IMR-90 (cell line): ENCODE measurements around the gene CYBRD1. TPM values are rescaled to one million over a fixed set of nuclear protein-coding genes. Genes with fewer than 3 reads are reported as not detected.

ENCODE experiments used
- ATAC-seq: fragments of 200-7000 bp; cut with Tn5 transposase; 2 replicates; pipeline ENCODE4 v1.9.1; 2020; ENCODE audit warnings: low read depth, mild to moderate bottlenecking, moderate library complexity
- BruUV-seq: library from RNA; stranded (reverse); fragments of 400-500 nt; replicated peaks from 2 replicates; lab custom pipeline; 2021; lab: Mats Ljungman, UMichigan
- CTCF ChIA-PET: fragments of 300-600 bp; formaldehyde crosslinking; extraction: SDS; loops from one replicate; lab custom pipeline; 2021; ENCODE audit warnings: antibody characterized with exemption; lab: Yijun Ruan, JAX
- POLR2A ChIA-PET: fragments of 300-600 bp; sonication (Branson Sonifier 250); formaldehyde crosslinking; loops from one replicate; lab custom pipeline; 2022; ENCODE audit warnings: antibody characterized with exemption; ENCODE audit not compliant: unreplicated experiment; lab: Charles Lee
- DNase-seq: peaks from one replicate; pipeline ENCODE4 v3.0.0; 2013
- H2AFZ ChIP-seq: replicated peaks from 2 replicates; pipeline ENCODE3; 2013; ENCODE audit warnings: low read length, mild to moderate bottlenecking; ENCODE audit not compliant: poor library complexity
- H2AK5ac ChIP-seq: 2 replicates; pipeline ENCODE4 v1.6.1; 2013; ENCODE audit warnings: low read depth, low read length, inconsistent platforms
- H2AK9ac ChIP-seq: replicated peaks from 2 replicates; pipeline ENCODE3; 2013; ENCODE audit warnings: mild to moderate bottlenecking, low read depth, low read length, moderate library complexity; ENCODE audit not compliant: poor library complexity
- H2BK120ac ChIP-seq: 2 replicates; pipeline ENCODE4 v1.6.1; 2013; ENCODE audit warnings: low read depth, low read length, inconsistent platforms
- H2BK15ac ChIP-seq: 3 replicates; pipeline ENCODE4 v1.6.1; 2013; ENCODE audit warnings: low read depth, low read length, inconsistent platforms
- H2BK20ac ChIP-seq: 2 replicates; pipeline ENCODE4 v1.6.1; 2013; ENCODE audit warnings: low read depth, mild to moderate bottlenecking, inconsistent platforms, low read length, moderate library complexity
- H2BK5ac ChIP-seq: 2 replicates; pipeline ENCODE4 v1.6.1; 2013; ENCODE audit warnings: mild to moderate bottlenecking, low read depth, low read length, inconsistent platforms; ENCODE audit not compliant: poor library complexity, severe bottlenecking
- H3K14ac ChIP-seq: replicated peaks from 2 replicates; pipeline ENCODE4 v1.6.1; 2013; ENCODE audit warnings: low read depth, low read length, inconsistent platforms
- H3K18ac ChIP-seq: 2 replicates; pipeline ENCODE4 v1.6.1; 2013; ENCODE audit warnings: low read depth, low read length, control low read depth
- H3K23ac ChIP-seq: 2 replicates; pipeline ENCODE4 v1.6.1; 2013; ENCODE audit warnings: low read depth, low read length, inconsistent platforms
- H3K27ac ChIP-seq: 2 replicates; pipeline ENCODE4 v1.5.1; 2013; ENCODE audit warnings: mild to moderate bottlenecking, control low read depth, low read length; ENCODE audit not compliant: insufficient read depth
- H3K27me3 ChIP-seq: 2 replicates; pipeline ENCODE4 v1.6.1; 2013; ENCODE audit warnings: low read length; ENCODE audit not compliant: control insufficient read depth, insufficient read depth
- H3K36me3 ChIP-seq: 2 replicates; pipeline ENCODE4 v1.6.1; 2013; ENCODE audit warnings: low read length, mixed read lengths; ENCODE audit not compliant: control insufficient read depth, insufficient read depth
- H3K4ac ChIP-seq: 2 replicates; pipeline ENCODE4 v1.6.1; 2013; ENCODE audit warnings: low read depth, low read length, inconsistent platforms
- H3K4me1 ChIP-seq: 2 replicates; pipeline ENCODE4 v1.6.1; 2013; ENCODE audit warnings: low read length, mixed read lengths; ENCODE audit not compliant: control insufficient read depth, insufficient read depth
- H3K4me2 ChIP-seq: 2 replicates; pipeline ENCODE4 v1.6.1; 2013; ENCODE audit warnings: low read depth, mild to moderate bottlenecking, control low read depth, low read length, moderate library complexity
- H3K4me3 ChIP-seq: 2 replicates; pipeline ENCODE4 v1.5.1; 2013; ENCODE audit warnings: low read depth, mild to moderate bottlenecking, control low read depth, low read length, moderate library complexity; ENCODE audit not compliant: insufficient read depth
- H3K56ac ChIP-seq: 2 replicates; pipeline ENCODE4 v1.6.1; 2013; ENCODE audit warnings: low read length, inconsistent platforms; ENCODE audit not compliant: insufficient read depth; ENCODE audit errors: extremely low read depth
- H3K79me1 ChIP-seq, 2 experiments: 2 replicates each; pipeline ENCODE4 v1.6.1; 2013; ENCODE audit warnings: low read length in 2 of 2, inconsistent platforms in 1 of 2, low read depth in 1 of 2
- H3K9ac ChIP-seq: 2 replicates; pipeline ENCODE4 v1.6.1; 2013; ENCODE audit warnings: low read depth, low read length, control low read depth
- H3K9me1 ChIP-seq: 2 replicates; pipeline ENCODE4 v1.6.1; 2013; ENCODE audit warnings: low read length, inconsistent platforms; ENCODE audit not compliant: insufficient read depth
- H3K9me3 ChIP-seq: 2 replicates; pipeline ENCODE4 v1.6.1; 2013; ENCODE audit warnings: low read length; ENCODE audit not compliant: control insufficient read depth, insufficient read depth
- H4K20me1 ChIP-seq: 2 replicates; pipeline ENCODE4 v1.6.1; 2013; ENCODE audit warnings: low read length, inconsistent platforms; ENCODE audit not compliant: insufficient read depth
- H4K5ac ChIP-seq: 2 replicates; pipeline ENCODE4 v1.6.1; 2013; ENCODE audit warnings: mild to moderate bottlenecking, low read depth, low read length, control low read depth
- H4K8ac ChIP-seq, 2 experiments: 2 replicates each; pipeline ENCODE4 v1.6.1; 2013; ENCODE audit warnings: low read depth in 2 of 2, low read length in 2 of 2, control low read depth in 1 of 2, inconsistent platforms in 1 of 2
- H4K91ac ChIP-seq: 2 replicates; pipeline ENCODE4 v1.6.1; 2013; ENCODE audit warnings: low read depth, low read length, inconsistent platforms; ENCODE audit not compliant: insufficient read depth
- BHLHE40 ChIP-seq: fragments of 150-350 bp; IDR thresholded peaks from 2 replicates; pipeline ENCODE4 v1.6.1; 2016; ENCODE audit warnings: mild to moderate bottlenecking, low read depth, low read length
- CEBPB ChIP-seq: IDR thresholded peaks from 2 replicates; pipeline ENCODE4 v1.6.1; 2012; ENCODE audit warnings: low read depth, low read length, improper control_type of control experiment
- CHD1 ChIP-seq: IDR thresholded peaks from 2 replicates; pipeline ENCODE4 v1.6.1; 2012; ENCODE audit warnings: low read depth, low read length, improper control_type of control experiment
- CTCF ChIP-seq: conservative IDR thresholded peaks from 2 replicates; pipeline ENCODE4 v1.5.1; 2012; ENCODE audit warnings: mild to moderate bottlenecking, low read depth, low read length, improper control_type of control experiment
- ELK1 ChIP-seq: fragments of 150-350 bp; IDR thresholded peaks from 2 replicates; pipeline ENCODE4 v1.6.1; 2016; ENCODE audit warnings: low read depth, mild to moderate bottlenecking, low read length, moderate library complexity, borderline replicate concordance
- FOS ChIP-seq: fragments of 150-350 bp; IDR thresholded peaks from 2 replicates; pipeline ENCODE4 v1.6.1; 2016; ENCODE audit warnings: low read depth, low read length
- MAFK ChIP-seq: IDR thresholded peaks from 2 replicates; pipeline ENCODE4 v1.6.1; 2012; ENCODE audit warnings: low read depth, low read length, improper control_type of control experiment
- MAZ ChIP-seq: IDR thresholded peaks from 2 replicates; pipeline ENCODE4 v1.6.1; 2012; ENCODE audit warnings: low read depth, mild to moderate bottlenecking, low read length, improper control_type of control experiment, moderate library complexity, borderline replicate concordance
- MXI1 ChIP-seq: IDR thresholded peaks from 2 replicates; pipeline ENCODE4 v1.6.1; 2012; ENCODE audit warnings: low read depth, mild to moderate bottlenecking, low read length, moderate library complexity, borderline replicate concordance
- NFE2L2 ChIP-seq: fragments of 150-350 bp; IDR thresholded peaks from 2 replicates; pipeline ENCODE4 v1.6.1; 2016; ENCODE audit warnings: low read depth, mild to moderate bottlenecking, low read length
- POLR2A ChIP-seq: IDR thresholded peaks from 2 replicates; pipeline ENCODE4 v1.6.1; 2012; ENCODE audit warnings: mild to moderate bottlenecking, low read depth, low read length
- RAD21 ChIP-seq: IDR thresholded peaks from 2 replicates; pipeline ENCODE4 v1.6.1; 2012; ENCODE audit warnings: low read length, improper control_type of control experiment
- RFX5 ChIP-seq: IDR thresholded peaks from 2 replicates; pipeline ENCODE4 v1.8.0; 2012; ENCODE audit warnings: low read depth, mild to moderate bottlenecking, low read length, moderate library complexity
- SMC3 ChIP-seq: fragments of 150-350 bp; IDR thresholded peaks from 2 replicates; pipeline ENCODE4 v1.6.1; 2016; ENCODE audit warnings: low read depth, mild to moderate bottlenecking, antibody characterized with exemption, low read length, moderate library complexity
- USF2 ChIP-seq: fragments of 150-350 bp; IDR thresholded peaks from 2 replicates; pipeline ENCODE4 v1.6.1; 2017; ENCODE audit warnings: mild to moderate bottlenecking, antibody characterized with exemption, low read length, low read depth
- dilution Hi-C: fragments of 300-500 bp; cut with HindIII; formaldehyde crosslinking; loops from one replicate; pipeline ENCODE4 v1.14.3; 2018; ENCODE audit warnings: low sequenced_read_pairs; ENCODE audit not compliant: unreplicated experiment
- in situ Hi-C: fragments of 300-500 bp; cut with MboI; formaldehyde crosslinking; loops from 3 replicates; pipeline ENCODE4 v1.14.3; 2019; ENCODE audit warnings: low sequenced_read_pairs, inconsistent platforms, mixed read lengths
- intact Hi-C: fragments of 100-400 bp; cut with micrococcal nuclease; formaldehyde crosslinking; loops from 2 replicates; pipeline ENCODE4 v1.10.0; 2022
- polyA plus RNA-seq, 3 experiments: library from polyadenylated mRNA; depleted of rRNA; stranded (reverse); fragments of >200 nt; gene quantifications; 2 replicates each; pipeline ENCODE4 v1.2.3, GENCODE V29; 2012; ENCODE audit warnings: low replicate concordance in 1 of 3
- total RNA-seq: library from RNA; depleted of rRNA; stranded (reverse); fragments of >200 nt; gene quantifications from 2 replicates; pipeline ENCODE4 v1.2.3, GENCODE V29; 2012

The CYBRD1 gene
- total and polyA plus RNA-seq, 2 of the 4 experiments (the other 2 are of a cell fraction): 53.2 to 103 TPM

GRCh38 chr2:171482308-171482707 lies 40.0 kb upstream of the CYBRD1 start:
- Histone ChIP-seq H3K56ac (no peak overlapping the region), H3K9ac (no peak overlapping the region), H2BK15ac (no peak overlapping the region), H3K14ac (no peak overlapping the region; the same call in 1 of the 2 replicates), H4K91ac (no peak overlapping the region), H3K4me3 (no peak overlapping the region), H3K4ac (no peak overlapping the region), H2AFZ (no peak overlapping the region), H2BK5ac (no peak overlapping the region), H2BK120ac (no peak overlapping the region), H3K4me1 (peaks cover 2% of the 10 kb centered on the region), H3K4me2 (no peak overlapping the region), H2BK20ac (no peak overlapping the region), H3K18ac (no peak overlapping the region), H2AK9ac (no peak overlapping the region), H3K27ac (no peak overlapping the region), H3K23ac (no peak overlapping the region), H3K9me1 (peaks cover 8% of the 10 kb centered on the region; the same call in 1 of the 2 replicates), H4K8ac (no peak overlapping the region), H3K27me3 (no peaks in the 10 kb centered on the region), H4K5ac (no peak overlapping the region), H3K79me1 (no peaks in the 10 kb centered on the region; a peak in 1 of 4 replicates), H4K20me1 (no peaks in the 10 kb centered on the region), H3K36me3 (0 out of 2 replicates have a peak, but pooled peaks cover 1% of the 10 kb centered on the region), H3K9me3 (no peaks in the 10 kb centered on the region), H2AK5ac (no peak overlapping the region)
- intact Hi-C loops: no loop called here
- ATAC-seq (peak; percentile 54; the same call in 1 of the 2 replicates), DNase-seq (no peak)
- ChIA-PET CTCF (no interaction called here), POLR2A (no interaction called here)
- TF ChIP-seq BHLHE40 (no peak), CTCF (no peak), MAFK (no peak), NFE2L2 (no peak), MAZ (no peak), RFX5 (no peak), CHD1 (no peak), RAD21 (no peak), ELK1 (no peak), SMC3 (no peak), POLR2A (no peak), MXI1 (no peak), FOS (no peak), CEBPB (no peak), USF2 (no peak)
- in situ Hi-C loops: no loop called here
- dilution Hi-C loops: no loop called here
- BruUV-seq: no TSS peak
